Measurements from ENCODE around the gene ETNK1.

Gene ETNK1

DNA sequence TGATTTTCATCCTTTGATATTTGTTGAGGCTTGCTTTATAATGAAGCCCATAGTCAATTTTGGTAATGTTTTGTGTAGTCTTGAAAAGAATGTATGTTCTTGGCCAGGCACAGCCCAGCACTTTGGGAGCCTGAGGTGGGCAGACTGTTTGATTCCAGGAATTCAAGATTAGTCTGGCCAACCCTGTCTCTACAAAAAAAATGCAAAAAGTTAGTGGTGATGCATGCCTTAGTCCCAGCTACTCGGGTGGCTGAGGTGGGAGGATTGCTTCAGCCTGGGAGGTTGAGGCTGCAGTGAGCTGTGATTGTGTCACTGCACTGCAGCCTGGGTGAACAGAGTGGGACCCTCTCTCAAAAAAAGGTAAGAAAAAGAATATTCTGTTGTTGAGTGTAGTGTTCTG, 10.8 kb downstream of the ETNK1 start:
- H3K4me3 ChIP-seq (replicated peaks; ENCODE audit: insufficient read depth, low read length): no peak overlapping the region
- H3K27ac ChIP-seq (replicated peaks): no peak overlapping the region
- TF ChIP-seq, protein P1, sequence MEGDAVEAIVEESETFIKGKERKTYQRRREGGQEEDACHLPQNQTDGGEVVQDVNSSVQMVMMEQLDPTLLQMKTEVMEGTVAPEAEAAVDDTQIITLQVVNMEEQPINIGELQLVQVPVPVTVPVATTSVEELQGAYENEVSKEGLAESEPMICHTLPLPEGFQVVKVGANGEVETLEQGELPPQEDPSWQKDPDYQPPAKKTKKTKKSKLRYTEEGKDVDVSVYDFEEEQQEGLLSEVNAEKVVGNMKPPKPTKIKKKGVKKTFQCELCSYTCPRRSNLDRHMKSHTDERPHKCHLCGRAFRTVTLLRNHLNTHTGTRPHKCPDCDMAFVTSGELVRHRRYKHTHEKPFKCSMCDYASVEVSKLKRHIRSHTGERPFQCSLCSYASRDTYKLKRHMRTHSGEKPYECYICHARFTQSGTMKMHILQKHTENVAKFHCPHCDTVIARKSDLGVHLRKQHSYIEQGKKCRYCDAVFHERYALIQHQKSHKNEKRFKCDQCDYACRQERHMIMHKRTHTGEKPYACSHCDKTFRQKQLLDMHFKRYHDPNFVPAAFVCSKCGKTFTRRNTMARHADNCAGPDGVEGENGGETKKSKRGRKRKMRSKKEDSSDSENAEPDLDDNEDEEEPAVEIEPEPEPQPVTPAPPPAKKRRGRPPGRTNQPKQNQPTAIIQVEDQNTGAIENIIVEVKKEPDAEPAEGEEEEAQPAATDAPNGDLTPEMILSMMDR (IDR thresholded peaks at IDR 0.05; ENCODE audit: insufficient read depth, low read length): no peak
- TF ChIP-seq REST (IDR thresholded peaks at IDR 0.05; ENCODE audit: insufficient replicate concordance, low read depth): no peak
- no peak for TF ChIP-seq GABPA (IDR thresholded peaks at IDR 0.05; ENCODE audit: low read depth)
- TF ChIP-seq SPI1 (IDR thresholded peaks at IDR 0.05; ENCODE audit: borderline replicate concordance, low read depth): no peak
- DNase-seq (ENCODE audit: low read depth in 1 of 2, low spot score in 1 of 2): no peak
- no peaks in the 10 kb centered on the region for H3K27me3 ChIP-seq (ENCODE audit: insufficient read depth, poor library complexity, severe bottlenecking)

GRCh38 chr12:22640851-22641250, 15.9 kb downstream of the ETNK1 start:
- no peak overlapping the region for H3K4me3 ChIP-seq (replicated peaks; ENCODE audit: insufficient read depth, low read length)
- no peak for TF ChIP-seq SPI1 (IDR thresholded peaks at IDR 0.05; ENCODE audit: borderline replicate concordance, low read depth)
- TF ChIP-seq, protein P1 (IDR thresholded peaks at IDR 0.05; ENCODE audit: insufficient read depth, low read length): no peak
- TF ChIP-seq GABPA (IDR thresholded peaks at IDR 0.05; ENCODE audit: low read depth): no peak
- TF ChIP-seq POLR2AphosphoS5 (IDR thresholded peaks at IDR 0.05; ENCODE audit: low read depth): no peak
- TF ChIP-seq REST (IDR thresholded peaks at IDR 0.05; ENCODE audit: insufficient replicate concordance, low read depth): no peak
- H3K27me3 ChIP-seq (ENCODE audit: insufficient read depth, poor library complexity, severe bottlenecking): no peaks in the 10 kb centered on the region
- DNase-seq (ENCODE audit: low read depth in 1 of 2, low spot score in 1 of 2): no peak
- no peak overlapping the region for H3K27ac ChIP-seq (replicated peaks)

DNA sequence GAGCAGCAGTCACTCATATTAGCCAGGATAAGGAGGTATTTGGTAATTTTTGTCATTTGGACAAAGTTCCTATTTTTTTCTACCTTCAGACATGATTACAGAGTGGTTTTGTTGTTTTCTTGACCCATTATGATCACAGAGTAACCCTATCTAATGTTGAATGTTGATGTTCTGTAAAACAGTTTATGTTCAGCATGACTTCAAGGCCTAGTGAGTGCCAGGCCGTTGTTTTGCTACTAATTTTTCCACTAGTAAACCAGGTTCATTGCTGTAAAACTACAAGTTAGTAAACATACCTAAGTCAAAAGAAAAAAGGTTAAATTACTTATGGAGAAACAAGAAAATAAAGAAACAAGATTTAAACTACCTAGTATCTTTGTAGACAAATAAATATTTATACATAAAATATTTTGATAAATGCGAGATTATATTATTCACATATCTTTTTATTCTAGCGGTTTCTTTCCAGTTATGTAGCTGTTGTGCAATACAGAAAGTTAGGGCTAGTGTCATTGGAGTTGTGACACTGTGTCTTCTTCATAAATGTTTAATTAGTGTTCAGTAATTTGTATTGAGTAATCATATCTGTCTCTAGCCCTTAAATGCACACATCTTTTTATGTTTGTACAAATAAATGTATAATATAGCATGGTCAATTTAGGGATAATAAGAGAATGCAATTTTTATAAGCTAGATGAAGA, 16.5 kb downstream of the ETNK1 start:
- TF ChIP-seq REST (IDR thresholded peaks at IDR 0.05; ENCODE audit: insufficient replicate concordance, low read depth) (no peak), GABPA (IDR thresholded peaks at IDR 0.05; ENCODE audit: low read depth) (no peak), SPI1 (IDR thresholded peaks at IDR 0.05; ENCODE audit: borderline replicate concordance, low read depth) (no peak)
- TF ChIP-seq, protein P1 (IDR thresholded peaks at IDR 0.05; ENCODE audit: insufficient read depth, low read length): no peak
- H3K4me3 ChIP-seq (replicated peaks; ENCODE audit: insufficient read depth, low read length): no peak overlapping the region
- no peak overlapping the region for H3K27ac ChIP-seq (replicated peaks)
- DNase-seq (ENCODE audit: low read depth in 1 of 2, low spot score in 1 of 2): no peak
- no peaks in the 10 kb centered on the region for H3K27me3 ChIP-seq (ENCODE audit: insufficient read depth, poor library complexity, severe bottlenecking)
